ENCODE data around the gene VPS13D. TPM values are rescaled to one million over a fixed set of nuclear protein-coding genes. Genes with fewer than 3 reads are reported as not detected.

Gene VPS13D
- total RNA-seq, 1 donor = 52.4 TPM

- H3K9me3 ChIP-seq (ENCODE audit: low read depth, low read length) = no peaks in the 10 kb centered on the region
Observed at GRCh38 chr1:12549460-12550349, 319.9 kb downstream of the VPS13D start.

DNA sequence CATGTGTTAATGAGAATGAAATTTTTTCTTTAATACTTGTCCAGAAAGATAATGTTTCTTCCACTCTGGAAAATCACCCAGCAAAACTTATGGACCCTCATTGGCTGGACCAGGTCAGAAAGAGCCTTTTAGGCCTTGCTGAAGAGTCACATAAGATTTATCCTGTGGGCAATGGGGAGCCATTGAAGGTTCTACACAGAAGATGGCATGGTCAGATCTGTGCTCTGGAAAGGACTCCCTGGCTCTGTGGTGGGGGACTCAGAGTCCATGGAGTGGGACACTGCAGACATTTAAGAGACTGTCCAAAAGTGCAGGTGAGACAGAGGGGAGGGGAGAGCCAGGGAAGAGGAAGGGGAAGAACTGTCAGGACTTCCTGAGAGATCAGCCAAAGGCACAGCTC is 321.8 kb downstream of the VPS13D start:
- Histone ChIP-seq H3K4me1 (ENCODE audit: insufficient read depth, low read length) (no peaks in the 10 kb centered on the region), H3K27me3 (ENCODE audit: insufficient read depth, low read length) (no peaks in the 10 kb centered on the region), H3K4me3 (ENCODE audit: low read length) (no peak overlapping the region), H3K9me3 (ENCODE audit: low read depth, low read length) (no peaks in the 10 kb centered on the region)

More at GRCh38 chr1:12549460-12550349, 319.9 kb downstream of the VPS13D start:
- Histone ChIP-seq H3K27me3 (ENCODE audit: insufficient read depth, low read length) (no peaks in the 10 kb centered on the region), H3K4me3 (ENCODE audit: low read length) (no peak overlapping the region), H3K4me1 (ENCODE audit: insufficient read depth, low read length) (no peaks in the 10 kb centered on the region)

DNA sequence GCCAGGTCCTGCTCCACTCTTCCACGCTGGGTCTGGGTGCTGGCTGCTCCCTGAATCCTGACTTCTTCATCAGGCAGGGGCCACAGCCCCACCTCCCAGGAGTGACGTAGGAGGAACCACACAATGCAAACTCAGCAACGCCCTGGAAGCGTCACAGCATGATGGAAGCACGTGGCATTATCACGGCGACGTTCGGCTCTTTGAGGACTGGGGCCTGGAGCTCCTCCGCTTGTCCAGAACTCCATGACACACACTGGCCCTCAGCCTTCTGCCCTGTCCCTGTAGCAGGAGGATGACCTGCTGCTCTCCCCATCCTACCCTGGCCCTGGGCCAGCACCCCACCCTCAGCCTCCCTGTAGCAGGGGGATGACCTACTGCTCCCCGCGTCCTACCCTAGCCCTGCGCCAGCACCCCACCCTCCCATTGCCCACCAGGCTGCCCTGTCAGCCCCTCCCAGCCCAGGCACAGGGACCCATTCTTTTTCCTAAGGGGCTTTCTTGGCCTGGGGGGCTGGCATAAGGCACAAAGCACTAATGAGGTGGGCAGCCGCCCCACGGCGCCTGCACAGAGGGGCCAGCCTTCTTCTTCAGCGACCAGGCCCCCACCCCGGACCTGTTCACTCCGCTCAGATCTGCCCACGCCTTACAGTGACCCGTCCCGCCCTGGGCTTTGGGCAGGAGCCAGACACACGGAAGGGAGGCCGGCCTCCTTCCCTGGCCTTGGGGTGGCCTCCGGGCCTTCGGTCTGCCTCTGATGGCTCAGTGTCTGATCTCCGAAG is 322.5 kb downstream of the VPS13D start:
- H3K4me3 ChIP-seq (ENCODE audit: low read length) = no peak overlapping the region
- H3K27me3 ChIP-seq (ENCODE audit: insufficient read depth, low read length) = no peaks in the 10 kb centered on the region
- no peaks in the 10 kb centered on the region for H3K9me3 ChIP-seq (ENCODE audit: low read depth, low read length)
- H3K4me1 ChIP-seq (ENCODE audit: insufficient read depth, low read length) = no peaks in the 10 kb centered on the region

DNA sequence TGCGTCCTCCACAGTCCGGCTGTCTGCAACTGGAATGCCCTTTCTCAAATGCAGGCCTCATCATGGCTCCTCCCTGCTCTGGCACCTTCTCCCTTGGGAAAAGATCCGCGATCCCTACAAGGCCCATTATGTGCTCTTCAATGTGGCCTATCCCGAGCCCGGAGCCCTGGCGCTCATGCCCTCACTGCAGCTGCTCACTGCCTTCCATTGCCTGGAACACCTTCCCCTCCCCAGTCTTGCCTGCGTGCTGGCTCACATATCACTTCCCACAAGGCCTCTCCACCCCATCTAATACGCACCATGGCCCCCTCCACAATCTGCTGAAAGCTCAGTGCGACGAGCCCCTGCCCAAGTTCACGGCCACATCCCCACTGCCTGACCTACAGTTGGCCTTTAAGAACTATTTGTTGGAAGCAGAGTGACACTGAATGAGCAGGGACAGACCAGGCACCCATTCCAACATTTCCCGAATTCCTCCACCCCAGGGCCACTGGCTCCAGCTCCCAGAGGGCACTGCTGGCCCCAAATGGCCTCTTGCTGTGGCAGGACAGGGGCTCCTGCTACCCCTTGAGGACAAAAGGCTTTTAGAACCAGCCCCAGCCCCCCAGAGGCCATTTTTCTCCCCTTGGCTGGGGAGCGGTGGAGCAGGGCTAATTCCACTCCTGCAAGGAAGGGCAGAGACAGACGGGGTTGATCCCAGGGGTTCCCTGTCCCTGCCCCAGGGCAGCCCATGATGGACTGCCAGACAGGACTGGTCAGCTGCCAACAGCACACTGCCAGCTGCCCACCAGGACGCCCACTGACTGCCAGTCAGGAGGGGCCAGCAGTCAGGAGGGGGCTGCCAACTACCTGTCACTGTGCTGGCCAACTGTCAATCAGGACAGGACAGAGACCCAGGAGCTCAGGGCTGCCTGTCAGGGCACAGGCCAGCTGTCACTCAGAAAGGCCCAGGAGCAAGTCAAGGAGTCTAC is 323.4 kb downstream of the VPS13D start:
- Histone ChIP-seq H3K4me1 (ENCODE audit: insufficient read depth, low read length) (no peaks in the 10 kb centered on the region), H3K9me3 (ENCODE audit: low read depth, low read length) (no peaks in the 10 kb centered on the region), H3K4me3 (ENCODE audit: low read length) (no peak overlapping the region), H3K27me3 (ENCODE audit: insufficient read depth, low read length) (no peaks in the 10 kb centered on the region)

DNA sequence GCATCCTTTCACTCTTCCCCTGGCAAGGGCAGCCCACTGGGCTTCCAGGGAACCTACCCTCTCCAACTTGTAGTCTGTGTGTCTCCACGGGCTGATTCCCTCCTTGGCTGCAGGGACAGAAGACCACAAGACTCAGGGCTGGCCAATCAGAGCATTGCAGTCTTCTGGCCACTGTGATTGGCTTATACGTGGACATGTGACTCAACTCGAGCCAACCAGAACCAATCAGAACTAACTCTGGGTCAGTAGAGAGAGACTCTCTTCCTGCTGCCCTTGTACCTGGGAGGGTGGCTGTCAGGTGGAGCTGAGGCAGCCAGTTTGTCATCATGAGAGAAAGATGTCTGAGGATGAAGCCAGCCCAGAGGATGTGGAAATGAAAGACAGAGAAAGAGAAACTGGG is 324.1 kb downstream of the VPS13D start:
- H3K4me1 ChIP-seq (ENCODE audit: insufficient read depth, low read length) = no peaks in the 10 kb centered on the region
- no peaks in the 10 kb centered on the region for H3K27me3 ChIP-seq (ENCODE audit: insufficient read depth, low read length)
- H3K4me3 ChIP-seq (ENCODE audit: low read length) = no peak overlapping the region
- no peaks in the 10 kb centered on the region for H3K9me3 ChIP-seq (ENCODE audit: low read depth, low read length)

DNA sequence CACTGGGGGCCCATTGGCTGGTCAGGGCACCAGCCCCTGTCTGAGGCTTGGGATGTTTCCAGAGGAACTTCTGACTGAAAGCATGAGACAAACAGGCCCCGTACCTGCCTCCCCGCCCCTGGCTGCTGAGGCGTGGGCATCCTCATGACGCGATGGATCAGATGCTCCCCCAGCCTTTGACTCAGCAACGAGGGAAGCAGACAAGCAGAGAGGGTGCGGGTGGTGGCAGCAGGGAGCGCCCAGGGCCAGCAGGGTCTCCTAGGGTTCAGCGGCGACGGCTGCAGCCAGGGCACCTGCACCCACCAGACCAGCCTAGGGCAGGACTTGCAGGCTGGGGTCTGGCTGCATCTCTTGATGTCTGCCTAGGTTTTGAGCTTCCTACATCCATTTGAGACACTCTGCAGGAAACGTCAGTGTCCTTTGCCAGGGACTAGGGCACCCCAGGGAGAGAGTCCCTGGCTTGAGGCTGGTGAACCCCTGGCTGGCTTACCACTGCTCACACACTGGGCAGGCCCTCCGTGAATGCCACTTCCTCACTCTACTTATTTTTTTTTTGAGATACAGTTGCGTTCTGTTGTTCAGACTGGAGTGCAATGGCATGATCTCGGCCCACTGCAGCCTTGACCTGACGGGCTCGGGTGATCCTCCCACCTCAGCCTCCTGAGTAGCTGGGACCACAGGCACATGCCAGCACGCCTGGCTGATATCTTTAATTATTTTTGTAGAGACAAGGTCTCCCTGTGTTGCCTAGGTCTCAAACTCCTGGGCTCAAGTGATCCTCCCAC is 324.9 kb downstream of the VPS13D start:
- H3K27me3 ChIP-seq (ENCODE audit: insufficient read depth, low read length) = no peaks in the 10 kb centered on the region
- no peaks in the 10 kb centered on the region for H3K9me3 ChIP-seq (ENCODE audit: low read depth, low read length)
- H3K4me3 ChIP-seq (ENCODE audit: low read length) = no peak overlapping the region
- no peaks in the 10 kb centered on the region for H3K4me1 ChIP-seq (ENCODE audit: insufficient read depth, low read length)

GRCh38 chr1:12555411-12556367 is 325.9 kb downstream of the VPS13D start:
- no peaks in the 10 kb centered on the region for H3K9me3 ChIP-seq (ENCODE audit: low read depth, low read length)
- H3K4me1 ChIP-seq (ENCODE audit: insufficient read depth, low read length) = no peaks in the 10 kb centered on the region
- no peaks in the 10 kb centered on the region for H3K27me3 ChIP-seq (ENCODE audit: insufficient read depth, low read length)
- no peak overlapping the region for H3K4me3 ChIP-seq (ENCODE audit: low read length)

DNA sequence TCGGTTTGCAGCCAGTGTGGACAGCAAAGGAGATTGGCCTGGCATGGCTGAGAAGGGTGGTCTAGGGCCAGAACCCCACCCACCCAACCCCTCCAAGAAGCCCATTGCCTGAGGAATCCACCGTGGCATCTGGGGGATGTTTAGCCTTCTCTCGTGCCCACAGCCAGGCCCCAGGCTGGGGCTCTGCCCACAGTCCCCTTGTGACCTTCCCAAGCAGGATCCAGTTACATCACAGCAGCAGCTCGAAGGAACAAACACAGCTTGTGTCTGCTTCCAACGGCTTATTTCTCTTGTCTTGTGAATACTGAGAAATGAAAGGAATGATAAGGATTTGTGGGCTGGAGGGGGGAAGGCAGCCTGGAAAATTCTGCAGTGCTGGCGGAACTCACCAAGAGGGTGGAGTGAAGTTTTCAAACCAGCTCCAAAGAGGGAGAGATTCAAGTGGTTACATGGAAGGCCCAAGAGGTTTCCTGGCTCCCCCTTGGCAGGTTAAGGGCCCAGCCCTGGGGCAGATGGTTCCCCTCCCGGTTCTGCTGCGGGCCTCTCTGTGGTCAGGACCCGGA is 326.6 kb downstream of the VPS13D start:
- Histone ChIP-seq H3K4me1 (ENCODE audit: insufficient read depth, low read length) (no peaks in the 10 kb centered on the region), H3K27me3 (ENCODE audit: insufficient read depth, low read length) (no peaks in the 10 kb centered on the region), H3K9me3 (ENCODE audit: low read depth, low read length) (no peaks in the 10 kb centered on the region), H3K4me3 (ENCODE audit: low read length) (no peak overlapping the region)

DNA sequence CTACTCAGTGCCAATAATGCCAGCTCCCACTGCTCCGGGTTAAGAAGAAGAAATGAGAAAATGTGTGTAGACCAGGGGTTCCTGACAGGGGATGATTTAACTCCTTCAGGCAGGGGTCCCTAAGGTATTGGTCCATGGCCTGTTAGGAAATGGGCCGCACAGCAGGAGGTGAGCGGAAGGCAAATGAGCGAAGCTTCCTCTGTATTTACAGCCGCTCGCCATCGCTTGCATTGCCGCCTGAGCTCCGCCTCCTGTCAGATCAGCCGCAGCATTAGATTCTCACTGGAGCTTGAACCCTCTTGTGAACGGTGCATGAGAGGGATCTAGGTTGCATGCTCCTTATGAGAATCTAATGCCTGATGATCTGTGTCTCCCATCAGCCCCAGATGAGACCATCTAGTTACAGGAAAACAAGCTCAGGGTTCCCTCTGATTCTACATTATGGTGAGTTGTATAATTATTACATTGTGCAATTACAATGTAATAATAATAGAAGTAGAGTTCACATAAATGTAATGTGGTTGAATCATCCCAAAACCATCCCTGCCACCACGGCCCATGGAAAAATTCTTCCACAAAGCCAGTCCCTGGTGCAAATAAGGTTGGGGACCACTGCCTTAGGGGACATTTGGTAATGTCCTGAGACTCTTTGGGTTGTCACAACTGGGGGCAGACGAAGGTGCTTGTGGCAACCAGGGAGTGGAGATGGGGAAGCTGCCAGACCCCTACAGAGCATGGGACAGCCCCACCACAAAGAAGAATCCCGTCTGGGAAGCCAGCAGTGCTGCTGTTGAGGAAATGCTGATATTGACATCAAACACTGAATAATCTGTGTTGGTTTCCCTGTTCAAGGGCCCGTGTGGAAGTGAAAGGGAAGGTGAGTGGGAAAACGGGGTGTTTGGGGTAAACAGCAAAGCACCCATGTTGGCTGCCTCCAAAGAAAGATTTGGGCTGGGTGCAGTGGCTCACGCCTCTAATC is 327.4 kb downstream of the VPS13D start:
- Histone ChIP-seq H3K4me1 (ENCODE audit: insufficient read depth, low read length) (no peaks in the 10 kb centered on the region), H3K27me3 (ENCODE audit: insufficient read depth, low read length) (no peaks in the 10 kb centered on the region), H3K9me3 (ENCODE audit: low read depth, low read length) (no peaks in the 10 kb centered on the region), H3K4me3 (ENCODE audit: low read length) (no peak overlapping the region)

DNA sequence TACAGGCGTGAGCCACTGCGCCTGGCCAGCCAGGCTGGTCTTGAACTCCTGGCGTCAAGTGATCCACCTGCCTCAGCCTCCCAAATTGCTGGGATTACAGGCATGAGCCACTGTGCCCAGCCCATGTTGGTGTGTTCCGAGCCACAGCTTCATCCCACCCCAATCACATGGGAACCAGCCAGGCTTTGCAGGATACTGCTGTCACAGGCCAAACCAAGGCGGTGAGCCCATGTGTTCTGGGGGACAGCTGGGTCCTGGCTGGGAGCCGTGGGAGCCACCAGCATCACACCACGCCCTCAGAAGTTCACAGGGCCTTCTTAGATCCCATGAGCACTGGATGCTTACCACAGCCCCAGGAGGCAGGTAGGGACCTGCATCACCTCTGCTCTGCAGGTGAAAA is 331.3 kb downstream of the VPS13D start:
- Histone ChIP-seq H3K4me1 (ENCODE audit: insufficient read depth, low read length) (no peaks in the 10 kb centered on the region), H3K9me3 (ENCODE audit: low read depth, low read length) (peaks cover 11% of the 10 kb centered on the region), H3K27me3 (ENCODE audit: insufficient read depth, low read length) (no peaks in the 10 kb centered on the region), H3K4me3 (ENCODE audit: low read length) (no peak overlapping the region)

Data from mononuclear cell (primary cell).